ENCODE data around the gene AKAP8L.

GRCh38 chr19:15371786-15372380 lies 46.9 kb downstream of the AKAP8L start:
- no peak for TF ChIP-seq POLR2A (IDR thresholded peaks at IDR 0.05; ENCODE audit: low read depth)
- TF ChIP-seq, protein P1, sequence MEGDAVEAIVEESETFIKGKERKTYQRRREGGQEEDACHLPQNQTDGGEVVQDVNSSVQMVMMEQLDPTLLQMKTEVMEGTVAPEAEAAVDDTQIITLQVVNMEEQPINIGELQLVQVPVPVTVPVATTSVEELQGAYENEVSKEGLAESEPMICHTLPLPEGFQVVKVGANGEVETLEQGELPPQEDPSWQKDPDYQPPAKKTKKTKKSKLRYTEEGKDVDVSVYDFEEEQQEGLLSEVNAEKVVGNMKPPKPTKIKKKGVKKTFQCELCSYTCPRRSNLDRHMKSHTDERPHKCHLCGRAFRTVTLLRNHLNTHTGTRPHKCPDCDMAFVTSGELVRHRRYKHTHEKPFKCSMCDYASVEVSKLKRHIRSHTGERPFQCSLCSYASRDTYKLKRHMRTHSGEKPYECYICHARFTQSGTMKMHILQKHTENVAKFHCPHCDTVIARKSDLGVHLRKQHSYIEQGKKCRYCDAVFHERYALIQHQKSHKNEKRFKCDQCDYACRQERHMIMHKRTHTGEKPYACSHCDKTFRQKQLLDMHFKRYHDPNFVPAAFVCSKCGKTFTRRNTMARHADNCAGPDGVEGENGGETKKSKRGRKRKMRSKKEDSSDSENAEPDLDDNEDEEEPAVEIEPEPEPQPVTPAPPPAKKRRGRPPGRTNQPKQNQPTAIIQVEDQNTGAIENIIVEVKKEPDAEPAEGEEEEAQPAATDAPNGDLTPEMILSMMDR (IDR thresholded peaks at IDR 0.05): no peak

Data from esophagus muscularis mucosa (tissue), 3 donors.